Lung (tissue), 12 donors: Measurements from ENCODE around the gene LARP4B. TPM values are rescaled to one million over a fixed set of nuclear protein-coding genes. Genes with fewer than 3 reads are reported as not detected.

Experiments used
- ATAC-seq: fragments of 200-7000 bp; cut with Tn5 transposase; one replicate; pipeline ENCODE4 v1.9.1; 2020; ENCODE audit warnings: moderate number of reproducible peaks; ENCODE audit not compliant: insufficient read depth, low FRiP score
- DNase-seq, 3 donors: peaks; one replicate each; pipeline ENCODE4 v3.0.0-alpha.2; 2013 to 2017
- H3K27ac ChIP-seq, 2 donors: one replicate each; pipeline ENCODE4 v1.5.1; 2013; ENCODE audit warnings: mild to moderate bottlenecking in 2 of 2, moderate library complexity in 2 of 2, control low read depth in 1 of 2, inconsistent platforms in 1 of 2, low read depth in 1 of 2, low read length in 1 of 2
- H3K27me3 ChIP-seq, 3 donors: one replicate each; pipeline ENCODE4 v1.5.1; 2013; ENCODE audit warnings: low read length in 2 of 3; ENCODE audit not compliant: control insufficient read depth in 3 of 3, insufficient read depth in 3 of 3
- H3K36me3 ChIP-seq, 4 donors: one replicate each; pipeline ENCODE4 v1.5.1; 2013; ENCODE audit warnings: low read length in 4 of 4, mild to moderate bottlenecking in 1 of 4, moderate library complexity in 1 of 4; ENCODE audit not compliant: control insufficient read depth in 4 of 4, insufficient read depth in 4 of 4
- H3K4me1 ChIP-seq, 5 donors: one replicate each; pipeline ENCODE4 v1.5.1; 2013; ENCODE audit warnings: low read length in 5 of 5, mild to moderate bottlenecking in 2 of 5, moderate library complexity in 1 of 5; ENCODE audit not compliant: control insufficient read depth in 5 of 5, insufficient read depth in 5 of 5
- H3K4me3 ChIP-seq: one replicate; pipeline ENCODE4 v1.5.1; 2013; ENCODE audit warnings: mild to moderate bottlenecking, control low read depth, moderate library complexity
- H3K9ac ChIP-seq, 2 donors: one replicate each; pipeline ENCODE4 v1.5.1; 2013; ENCODE audit warnings: low read length in 2 of 2, control low read depth in 1 of 2; ENCODE audit not compliant: insufficient read depth in 1 of 2
- H3K9me3 ChIP-seq, 4 donors: one replicate each; pipeline ENCODE4 v1.5.1; 2013; ENCODE audit warnings: low read length in 3 of 4, mild to moderate bottlenecking in 1 of 4, moderate library complexity in 1 of 4; ENCODE audit not compliant: control insufficient read depth in 4 of 4, insufficient read depth in 3 of 4
- CTCF ChIP-seq: IDR thresholded peaks from 2 replicates; pipeline ENCODE4 v1.5.1; 2012; ENCODE audit warnings: mild to moderate bottlenecking; ENCODE audit errors: control extremely low read depth, extremely low read depth
- WGBS, 2 donors: extraction: QIAGEN DNeasy Blood & Tissue Kit; methylation state at CpG; one replicate each; pipeline ENCODE4 v1.1.7; 2013; 5-methylcytosine and 5-hydroxymethylcytosine counted together
- polyA plus RNA-seq, 2 donors: library from polyadenylated mRNA; stranded (reverse); fragments of 200-250 nt; gene quantifications; one replicate each; pipeline ENCODE4 v1.2.1, GENCODE V29; 2013
- total RNA-seq, 2 donors: library from RNA; depleted of rRNA in 1 of 2; stranded (reverse); fragments of >200 nt in 1 of 2; gene quantifications; one replicate each; pipeline ENCODE4 v1.2.1, GENCODE V29; 2014 to 2021
- donor health status: control.
- donor health status: control.
- donor health status: Bipolar disorder and iron deficiency.
- donor health status: healthy.
- donor health status: DM: yes; HTN: yes; CAD: no.

Gene LARP4B
- total and polyA plus RNA-seq, 4 donors = 24.7 to 133 (median 66.9) TPM

GRCh38 chr10:824946-825345 is 106.6 kb downstream of the LARP4B start:
- H3K9me3 ChIP-seq = no peaks in the 10 kb centered on the region
- H3K4me1 ChIP-seq = peaks cover 0 to under 1% (median 0%) of the 10 kb centered on the region in 5 donors
- no peaks in the 10 kb centered on the region for H3K27me3 ChIP-seq
- H3K4me3 ChIP-seq = no peak overlapping the region
- no peak overlapping the region for H3K9ac ChIP-seq
- ATAC-seq (no peak), DNase-seq (no peak)
- 95 to 96% methylated on average over 7 of the region's 7 CpGs for WGBS, 2 donors
- no peak for TF ChIP-seq CTCF
- peaks cover 36 to 63% (median 57%) of the 10 kb centered on the region in 4 donors for H3K36me3 ChIP-seq
- H3K27ac ChIP-seq = no peak overlapping the region

GRCh38 chr10:824497-824896 is 107.0 kb downstream of the LARP4B start:
- TF ChIP-seq CTCF = no peak
- no peaks in the 10 kb centered on the region for H3K9me3 ChIP-seq

GRCh38 chr10:822661-823367 is 108.7 kb downstream of the LARP4B start:
- Histone ChIP-seq H3K9ac (no peak overlapping the region), H3K27me3 (no peaks in the 10 kb centered on the region), H3K36me3 (peaks cover 25 to 59% (median 51%) of the 10 kb centered on the region in 4 donors), H3K4me3 (no peak overlapping the region), H3K4me1 (peaks cover 0 to 8% (median 0%) of the 10 kb centered on the region in 5 donors), H3K9me3 (no peaks in the 10 kb centered on the region), H3K27ac (no peak overlapping the region)
- 59 to 84% methylated on average over 12 of the region's 12 CpGs for WGBS, 2 donors
- ATAC-seq = no peak
- no peak for TF ChIP-seq CTCF
- DNase-seq = no peak

More at GRCh38 chr10:824497-824896, 107.0 kb downstream of the LARP4B start:
- Histone ChIP-seq H3K9ac (no peak overlapping the region), H3K36me3 (peaks cover 36 to 65% (median 60%) of the 10 kb centered on the region in 4 donors), H3K27me3 (no peaks in the 10 kb centered on the region), H3K4me1 (peaks cover 0 to 2% (median 0%) of the 10 kb centered on the region in 5 donors), H3K27ac (no peak overlapping the region), H3K4me3 (no peak overlapping the region)
- DNase-seq = no peak
- 92 to 95% methylated on average over 4 of the region's 4 CpGs for WGBS, 2 donors
- ATAC-seq = no peak

GRCh38 chr10:822197-822596 is 109.3 kb downstream of the LARP4B start:
- Histone ChIP-seq H3K9me3 (no peaks in the 10 kb centered on the region), H3K36me3 (peaks cover 25 to 59% (median 49%) of the 10 kb centered on the region in 4 donors), H3K27me3 (no peaks in the 10 kb centered on the region), H3K27ac (no peak overlapping the region), H3K9ac (no peak overlapping the region), H3K4me1 (peaks cover 0 to 10% (median 0%) of the 10 kb centered on the region in 5 donors), H3K4me3 (no peak overlapping the region)
- DNase-seq (no peak), ATAC-seq (no peak)
- WGBS, 2 donors = 98% methylated on average over 12 of the region's 12 CpGs
- TF ChIP-seq CTCF = no peak
